Measurements from ENCODE around the gene PGAP6. TPM values are rescaled to one million over a fixed set of nuclear protein-coding genes. Genes with fewer than 3 reads are reported as not detected.
"Not testable (repeated sequence)": the region's sequence is repeated elsewhere in the genome, so short reads cannot be mapped to it uniquely, and the experiment has no call there.

Gene PGAP6
- total RNA-seq, 1 donor, result 52.2 TPM

DNA sequence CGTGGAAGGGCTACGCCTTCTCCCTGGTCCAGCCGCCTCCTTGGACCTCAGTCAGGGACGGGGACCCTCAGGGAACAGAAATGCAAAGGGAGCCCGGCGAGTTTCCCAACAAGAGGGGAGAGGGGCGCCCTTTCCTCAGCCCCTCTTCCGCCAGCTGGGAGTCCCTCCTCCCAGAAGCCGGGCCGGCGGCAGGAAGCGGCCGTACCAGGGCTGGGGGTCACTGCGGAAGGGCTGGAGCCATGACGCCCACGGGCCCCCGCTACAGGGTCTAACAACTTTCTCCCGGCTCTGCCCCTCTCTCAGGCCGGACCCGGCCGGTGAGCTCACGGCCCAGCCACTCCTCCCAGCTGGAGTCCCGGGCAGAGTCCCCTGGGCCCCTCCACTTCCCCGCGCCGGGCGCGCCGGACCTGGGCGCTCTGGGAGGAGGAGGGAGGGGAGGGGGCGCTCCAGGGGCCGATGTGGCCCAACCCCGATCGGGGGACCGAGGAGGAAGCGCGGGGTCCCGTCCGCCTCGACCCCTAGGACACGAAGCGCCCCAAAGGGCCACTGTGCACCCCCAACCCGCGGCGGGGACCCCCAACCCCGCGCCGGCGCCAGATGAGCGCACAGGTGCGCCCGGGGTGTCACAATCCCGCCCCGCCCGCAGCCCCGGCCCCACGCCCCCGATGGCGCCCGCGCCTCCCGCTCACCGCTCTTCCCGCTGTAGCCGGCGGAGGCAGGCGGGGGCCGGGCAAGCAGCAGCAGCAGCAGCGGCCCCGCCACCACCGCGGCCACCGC lies 578 bp downstream of the PGAP6 start:
- no peak for TF ChIP-seq CTCF (IDR thresholded peaks at IDR 0.05; ENCODE audit: insufficient read depth, low read depth, low read length)
- no peak for DNase-seq (ENCODE audit: low read depth)
- peak overlapping the region; percentile 74 for H3K4me3 ChIP-seq (ENCODE audit: low read depth, low read length)

GRCh38 chr16:380762-381011 lies 1.1 kb downstream of the PGAP6 start:
- peak overlapping the region; percentile 74 for H3K4me3 ChIP-seq (ENCODE audit: low read depth, low read length)
- no peak for TF ChIP-seq CTCF (IDR thresholded peaks at IDR 0.05; ENCODE audit: insufficient read depth, low read depth, low read length)
- DNase-seq (ENCODE audit: low read depth), result no peak

DNA sequence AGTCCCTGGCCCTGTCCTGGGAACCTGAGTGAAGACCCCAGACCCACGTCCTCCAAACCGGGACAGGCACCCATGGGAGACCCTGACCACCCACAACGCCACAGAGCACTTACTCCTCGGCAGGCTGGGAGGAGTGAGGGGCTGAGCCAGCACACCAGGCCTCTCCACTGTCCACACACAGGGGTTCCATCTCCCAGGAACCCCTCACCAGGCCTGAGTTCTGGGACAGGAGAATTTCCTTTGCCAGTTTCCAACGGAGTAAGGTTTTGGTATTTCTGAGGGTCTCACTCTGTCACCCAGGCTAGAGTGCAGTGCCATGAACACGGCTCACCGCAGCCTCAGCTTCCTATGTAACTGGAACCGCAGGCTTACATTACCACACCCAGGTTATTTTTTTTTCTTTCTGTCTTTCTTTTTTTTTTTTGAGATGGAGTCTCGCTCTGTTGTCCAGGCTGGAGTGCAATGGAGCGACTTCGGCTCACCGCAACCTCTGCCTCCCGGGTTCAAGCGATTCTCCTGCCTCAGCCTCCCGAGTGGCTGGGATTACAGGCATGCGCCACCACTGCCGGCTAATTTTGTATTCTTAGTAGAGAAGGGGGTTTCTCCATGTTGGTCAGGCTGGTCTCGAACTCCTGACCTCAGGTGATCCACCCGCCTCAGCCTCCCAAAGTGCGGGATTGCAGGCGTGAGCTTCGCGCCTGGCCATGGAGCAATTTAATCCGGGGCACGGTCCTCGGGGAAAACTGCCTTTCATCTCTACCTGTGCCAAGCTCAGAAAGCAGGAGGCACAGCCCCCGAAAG lies 1.6 kb downstream of the PGAP6 start:
- no peak for TF ChIP-seq CTCF (IDR thresholded peaks at IDR 0.05; ENCODE audit: insufficient read depth, low read depth, low read length)
- no peak for DNase-seq (ENCODE audit: low read depth)
- H3K4me3 ChIP-seq (ENCODE audit: low read depth, low read length), result peak overlapping the region; percentile 74

- no peak for DNase-seq (ENCODE audit: low read depth)
- no peak for TF ChIP-seq CTCF (IDR thresholded peaks at IDR 0.05; ENCODE audit: insufficient read depth, low read depth, low read length)
Measured at GRCh38 chr16:379183-379960, 2.4 kb downstream of the PGAP6 start.

DNA sequence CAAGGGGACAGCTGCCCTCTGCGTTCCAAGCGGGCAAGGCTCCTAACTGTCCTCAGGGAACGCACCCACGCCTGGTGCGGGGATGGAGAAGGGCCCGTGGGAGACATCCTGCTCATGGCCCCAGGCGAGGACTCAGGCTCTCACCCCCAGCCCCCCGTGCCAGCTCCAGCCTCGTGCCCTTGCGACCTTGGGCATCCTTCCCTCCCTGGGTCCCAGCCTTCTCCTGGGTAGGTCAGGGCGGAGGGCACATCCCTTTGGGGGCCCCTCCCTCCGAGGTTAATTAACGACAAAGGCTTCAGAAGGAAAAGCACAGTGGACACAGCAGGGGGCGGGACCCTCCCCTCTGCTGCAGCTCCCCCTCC lies 3.0 kb downstream of the PGAP6 start:
- DNase-seq (ENCODE audit: low read depth), result no peak
- H3K4me3 ChIP-seq (ENCODE audit: low read depth, low read length), result no peak overlapping the region
- TF ChIP-seq CTCF (IDR thresholded peaks at IDR 0.05; ENCODE audit: insufficient read depth, low read depth, low read length), result no peak

More at GRCh38 chr16:379183-379960, 2.4 kb downstream of the PGAP6 start:
- no peak overlapping the region for H3K4me3 ChIP-seq (ENCODE audit: low read depth, low read length)

- DNase-seq (ENCODE audit: low read depth); H3K4me3 ChIP-seq (ENCODE audit: low read depth, low read length): not testable (repeated sequence)
Measured at GRCh38 chr16:378113-378820, 3.5 kb downstream of the PGAP6 start.
